Heart left ventricle (tissue), 13 donors: ENCODE results near the gene CABLES2.

Experiments
- CTCF ChIP-seq, 12 donors: fragments of 200-600 bp; sonication (generic) in 4 of 12; IDR thresholded peaks; one replicate each; pipeline versions ENCODE4 v1.5.0 to v1.8.0; 2018 to 2022; ENCODE audit warnings: antibody characterized with exemption in 12 of 12, mild to moderate bottlenecking in 5 of 12
- POLR2A ChIP-seq, 2 donors: fragments of 450-650 bp; IDR thresholded peaks; one replicate each; pipeline ENCODE4 v1.6.1; 2017; ENCODE audit warnings: antibody characterized with exemption in 2 of 2, mild to moderate bottlenecking in 2 of 2, moderate library complexity in 2 of 2
- donor health status: ischemic (EF 13 %, LVEDD 7.1; RV severe dilation, severe dysfunction).
- donor health status: DM: no; HTN: yes; CAD: no.
- donor health status: DM: no; HTN: no; CAD: no.
- donor health status: ischemic (EF 25% LVEDD 6.9; RV normal size, moderate dysfunction).
- donor health status: ischemic (EF 25% LVEDD 5.7; RV mildly dilated, moderate dysfunction).
- donor health status: ischemic (EF 35%, LVEDD 5.7; RV mildly dilated, moderate dysfunction).
- donor health status: nonischemic (EF 11% LVEDD 7.7; RV severe dilation, severe dysfunction).
- donor health status: DM: yes; HTN: yes; CAD: no.
- donor health status: PGD.
- donor health status: ischemic (EF 29% LVEDD 5.4; RV normal size, mild dysfunction).
- donor health status: nonischemic (EF 23%, LVEDD 6.1; RV moderate dilation, normal function).

GRCh38 chr20:62349556-62350097 lies 57.5 kb downstream of the CABLES2 start:
- no peak for TF ChIP-seq POLR2A (IDR thresholded peaks at IDR 0.05)
- TF ChIP-seq CTCF (IDR thresholded peaks at IDR 0.05), result no peak
